Measurements from ENCODE around the gene ZNF512B. TPM values are rescaled to one million over a fixed set of nuclear protein-coding genes. Genes with fewer than 3 reads are reported as not detected.

Gene ZNF512B
- total RNA-seq, 2 experiments from 2014 or later, result 7.2 to 14.3 TPM

DNA sequence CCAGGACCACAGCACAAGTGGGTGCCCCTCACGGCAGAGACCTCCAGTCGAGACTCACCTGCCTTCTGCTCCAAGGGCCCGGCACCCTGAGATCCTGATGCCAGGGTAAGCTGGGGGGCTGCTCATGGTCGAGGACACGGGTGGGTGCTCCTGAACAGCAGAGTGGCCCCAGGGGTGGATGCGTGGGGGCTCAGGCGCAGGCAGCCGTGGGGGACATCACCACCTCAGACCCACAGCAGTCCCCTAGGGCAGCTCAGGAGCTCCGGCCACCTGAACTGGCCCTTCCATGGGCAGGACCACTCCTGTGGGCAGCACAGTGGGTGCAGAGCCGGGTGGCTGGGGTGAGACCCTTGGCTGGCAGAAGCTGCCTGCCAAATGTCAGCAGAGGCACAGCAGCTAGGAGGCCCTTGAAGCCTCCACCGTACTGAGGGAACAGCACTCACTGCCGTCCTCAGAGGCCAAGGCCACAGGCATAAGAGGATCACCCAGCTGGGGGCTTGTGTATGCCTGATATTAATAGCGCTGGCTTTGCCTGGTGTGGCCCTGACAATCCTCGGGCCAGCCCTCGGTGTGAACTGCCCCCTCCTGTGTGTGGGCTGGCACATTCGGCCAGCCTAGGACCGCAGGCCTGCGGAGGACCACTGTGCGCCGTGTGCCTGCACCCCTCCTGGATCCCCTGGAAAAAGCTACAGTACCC is 18.9 kb downstream of the ZNF512B start:
- Histone ChIP-seq H3K4me1 (ENCODE audit: insufficient read depth, low read length, poor library complexity, severe bottlenecking) (peaks cover 28% of the 10 kb centered on the region), H3K9me3 (ENCODE audit: low read length) (no peaks in the 10 kb centered on the region), H4K20me1 (ENCODE audit: insufficient read depth, low read length) (no peaks in the 10 kb centered on the region), H3K79me2 (ENCODE audit: insufficient read depth, low read depth, low read length) (peaks cover 38% of the 10 kb centered on the region; the same call in 1 of the 2 replicates), H3K4me2 (ENCODE audit: low read length) (no peak overlapping the region), H2AFZ (ENCODE audit: low read length) (no peak overlapping the region), H3K27ac (ENCODE audit: low read depth, low read length, poor library complexity, severe bottlenecking) (no peak overlapping the region), H3K4me3 (ENCODE audit: low read depth, low read length, poor library complexity, severe bottlenecking) (no peak overlapping the region), H3K9me2 (ENCODE audit: insufficient read depth, low read length) (no peaks in the 10 kb centered on the region), H3K36me3 (ENCODE audit: insufficient read depth, low read length) (peaks cover under 1% of the 10 kb centered on the region)
- TF ChIP-seq, protein P1, sequence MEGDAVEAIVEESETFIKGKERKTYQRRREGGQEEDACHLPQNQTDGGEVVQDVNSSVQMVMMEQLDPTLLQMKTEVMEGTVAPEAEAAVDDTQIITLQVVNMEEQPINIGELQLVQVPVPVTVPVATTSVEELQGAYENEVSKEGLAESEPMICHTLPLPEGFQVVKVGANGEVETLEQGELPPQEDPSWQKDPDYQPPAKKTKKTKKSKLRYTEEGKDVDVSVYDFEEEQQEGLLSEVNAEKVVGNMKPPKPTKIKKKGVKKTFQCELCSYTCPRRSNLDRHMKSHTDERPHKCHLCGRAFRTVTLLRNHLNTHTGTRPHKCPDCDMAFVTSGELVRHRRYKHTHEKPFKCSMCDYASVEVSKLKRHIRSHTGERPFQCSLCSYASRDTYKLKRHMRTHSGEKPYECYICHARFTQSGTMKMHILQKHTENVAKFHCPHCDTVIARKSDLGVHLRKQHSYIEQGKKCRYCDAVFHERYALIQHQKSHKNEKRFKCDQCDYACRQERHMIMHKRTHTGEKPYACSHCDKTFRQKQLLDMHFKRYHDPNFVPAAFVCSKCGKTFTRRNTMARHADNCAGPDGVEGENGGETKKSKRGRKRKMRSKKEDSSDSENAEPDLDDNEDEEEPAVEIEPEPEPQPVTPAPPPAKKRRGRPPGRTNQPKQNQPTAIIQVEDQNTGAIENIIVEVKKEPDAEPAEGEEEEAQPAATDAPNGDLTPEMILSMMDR (conservative IDR thresholded peaks at IDR 0.05; ENCODE audit: low read length), result no peak
- TF ChIP-seq EZH2phosphoT487 (IDR thresholded peaks at IDR 0.05; ENCODE audit: borderline replicate concordance, low read depth, low read length), result no peak
- no TSS peak for BruUV-seq (replicated peaks)
- POLR2A ChIA-PET, result no interaction called here
- DNase-seq (ENCODE audit: low spot score), result no peak
- intact Hi-C loops (cut with micrococcal nuclease; ENCODE audit: unreplicated experiment), result no loop called here
- CTCF ChIA-PET (ENCODE audit: unreplicated experiment), result no interaction called here

DNA sequence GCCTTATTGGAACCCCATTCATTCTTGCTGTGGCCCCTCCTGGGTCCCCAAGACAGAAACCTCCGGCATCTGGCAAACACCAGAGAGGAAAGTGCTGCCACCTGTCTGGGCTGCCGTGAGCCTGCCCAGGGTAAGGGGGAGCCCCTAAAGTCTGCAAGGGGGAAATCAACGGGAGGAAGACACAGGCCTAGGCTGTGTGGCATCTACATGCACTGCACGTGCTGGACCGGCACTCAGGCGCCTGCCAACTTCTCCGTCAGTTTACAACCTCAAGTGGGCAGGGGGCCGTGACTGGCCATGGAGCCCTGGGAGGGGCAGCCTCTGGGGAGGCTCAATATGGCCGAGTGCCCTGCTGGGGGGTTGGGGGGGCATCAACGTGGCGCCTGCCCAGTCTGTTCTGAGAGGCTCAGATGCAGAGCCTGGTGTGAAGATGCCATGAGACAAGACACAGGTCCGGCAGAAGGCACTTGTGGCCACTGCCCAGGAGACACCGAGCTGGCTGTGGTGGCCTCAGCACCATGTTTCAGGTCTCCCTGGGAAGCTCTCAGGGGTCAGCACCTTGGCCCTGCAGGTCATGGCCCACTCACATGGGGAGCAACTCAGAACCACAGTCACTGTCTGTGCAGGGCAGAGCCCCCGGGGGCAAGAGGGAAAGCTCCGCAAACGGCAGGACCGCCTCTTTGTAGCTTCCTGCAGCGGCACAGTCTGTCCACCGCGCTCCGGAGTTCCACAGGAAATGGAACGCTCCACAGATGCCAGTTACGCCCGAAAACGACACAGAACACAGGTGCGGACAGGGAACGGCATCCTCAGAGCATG is 21.9 kb downstream of the ZNF512B start:
- Histone ChIP-seq H3K27ac (ENCODE audit: low read depth, low read length, poor library complexity, severe bottlenecking) (no peak overlapping the region), H3K4me1 (ENCODE audit: insufficient read depth, low read length, poor library complexity, severe bottlenecking) (peaks cover 20% of the 10 kb centered on the region), H3K9me2 (ENCODE audit: insufficient read depth, low read length) (no peaks in the 10 kb centered on the region), H4K20me1 (ENCODE audit: insufficient read depth, low read length) (no peaks in the 10 kb centered on the region), H3K36me3 (ENCODE audit: insufficient read depth, low read length) (peaks cover 31% of the 10 kb centered on the region; the same call in 1 of the 2 replicates), H2AFZ (ENCODE audit: low read length) (no peak overlapping the region), H3K4me2 (ENCODE audit: low read length) (no peak overlapping the region), H3K9me3 (ENCODE audit: low read length) (no peaks in the 10 kb centered on the region), H3K4me3 (ENCODE audit: low read depth, low read length, poor library complexity, severe bottlenecking) (no peak overlapping the region), H3K79me2 (ENCODE audit: insufficient read depth, low read depth, low read length) (peaks cover 16% of the 10 kb centered on the region; the same call in 1 of the 2 replicates)
- no peak for DNase-seq (ENCODE audit: low spot score)
- no TSS peak for BruUV-seq (replicated peaks)
- TF ChIP-seq, protein P1 (conservative IDR thresholded peaks at IDR 0.05; ENCODE audit: low read length), result no peak
- TF ChIP-seq EZH2phosphoT487 (IDR thresholded peaks at IDR 0.05; ENCODE audit: borderline replicate concordance, low read depth, low read length), result no peak
- POLR2A ChIA-PET, result no interaction called here
- CTCF ChIA-PET (ENCODE audit: unreplicated experiment), result no interaction called here
- intact Hi-C loops (cut with micrococcal nuclease; ENCODE audit: unreplicated experiment), result no loop called here
